ENCODE measurements around the gene PDF.

PDF gene

GRCh38 chr16:69286941-69287713, 43.3 kb downstream of the PDF start:
- in situ Hi-C loops (cut with MboI; ENCODE audit: low sequenced_read_pairs), result loop anchor here (10.0 kb wide), 1 partner anchor 132 kb away; no protein-coding TSS in a partner anchor

DNA sequence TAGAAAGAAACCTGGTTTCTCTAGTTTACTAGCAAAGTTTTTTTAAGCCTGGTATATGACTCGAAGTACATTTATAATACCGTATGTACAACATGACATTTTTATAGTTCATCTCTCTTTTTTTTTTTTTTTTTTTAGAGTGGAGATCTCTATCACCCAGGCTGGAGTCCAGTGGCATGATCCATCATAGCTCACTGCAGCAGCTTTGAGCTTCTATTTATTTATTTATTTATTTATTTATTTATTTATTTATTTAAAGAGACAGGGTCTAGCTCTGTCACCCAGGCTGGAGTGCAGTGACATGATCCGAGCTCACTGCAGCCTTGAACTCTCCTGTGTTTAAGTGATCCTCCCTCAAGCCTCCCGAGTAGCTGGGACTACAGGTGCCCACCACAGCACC, 45.1 kb downstream of the PDF start:
- in situ Hi-C loops (cut with MboI; ENCODE audit: low sequenced_read_pairs), result loop anchor here (10.0 kb wide), 1 partner anchor 130 kb away; no protein-coding TSS in a partner anchor

- in situ Hi-C loops (cut with MboI; ENCODE audit: low sequenced_read_pairs), result loop anchor here (10.0 kb wide), 1 partner anchor 129 kb away; no protein-coding TSS in a partner anchor
Observed at GRCh38 chr16:69283851-69284250, 46.5 kb downstream of the PDF start.

DNA sequence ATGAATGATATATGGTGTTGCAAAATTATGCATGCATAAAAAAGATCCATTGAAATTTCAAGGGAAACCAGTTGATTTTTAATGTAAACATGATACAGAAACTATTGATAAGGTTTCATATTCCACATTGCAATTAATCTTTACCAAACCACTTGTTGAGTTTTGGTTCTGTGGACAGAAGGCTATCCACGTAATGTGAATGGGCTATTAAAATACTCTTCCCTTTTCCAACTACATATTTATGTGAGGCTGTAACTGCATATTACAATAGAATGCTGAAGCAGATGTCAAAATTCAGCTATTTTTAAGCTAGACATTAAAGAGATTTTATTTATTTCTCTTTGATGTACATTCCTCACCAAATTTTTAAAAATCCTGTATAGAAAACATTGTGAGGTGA, 53.0 kb downstream of the PDF start:
- in situ Hi-C loops (cut with MboI; ENCODE audit: low sequenced_read_pairs), result no loop called here
